ENCODE data around the gene CETP.

DNA sequence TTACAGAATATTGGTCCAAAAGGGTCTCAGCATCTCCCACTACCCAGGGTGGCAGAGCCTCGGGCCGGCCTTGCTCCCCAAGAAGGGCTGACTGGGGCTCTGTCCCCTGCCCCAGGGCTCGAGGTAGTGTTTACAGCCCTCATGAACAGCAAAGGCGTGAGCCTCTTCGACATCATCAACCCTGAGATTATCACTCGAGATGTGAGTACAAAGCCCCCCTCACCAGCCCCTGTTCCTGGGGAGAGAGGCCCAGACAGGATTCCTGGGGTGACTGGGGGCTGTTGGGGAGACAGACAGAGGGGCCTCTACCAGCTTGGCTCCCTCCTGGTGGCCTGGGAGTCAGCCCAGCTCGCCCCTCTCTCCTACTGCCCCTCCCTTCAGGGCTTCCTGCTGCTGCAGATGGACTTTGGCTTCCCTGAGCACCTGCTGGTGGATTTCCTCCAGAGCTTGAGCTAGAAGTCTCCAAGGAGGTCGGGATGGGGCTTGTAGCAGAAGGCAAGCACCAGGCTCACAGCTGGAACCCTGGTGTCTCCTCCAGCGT is 21.5 kb downstream of the CETP start:
- TF ChIP-seq, protein P1, sequence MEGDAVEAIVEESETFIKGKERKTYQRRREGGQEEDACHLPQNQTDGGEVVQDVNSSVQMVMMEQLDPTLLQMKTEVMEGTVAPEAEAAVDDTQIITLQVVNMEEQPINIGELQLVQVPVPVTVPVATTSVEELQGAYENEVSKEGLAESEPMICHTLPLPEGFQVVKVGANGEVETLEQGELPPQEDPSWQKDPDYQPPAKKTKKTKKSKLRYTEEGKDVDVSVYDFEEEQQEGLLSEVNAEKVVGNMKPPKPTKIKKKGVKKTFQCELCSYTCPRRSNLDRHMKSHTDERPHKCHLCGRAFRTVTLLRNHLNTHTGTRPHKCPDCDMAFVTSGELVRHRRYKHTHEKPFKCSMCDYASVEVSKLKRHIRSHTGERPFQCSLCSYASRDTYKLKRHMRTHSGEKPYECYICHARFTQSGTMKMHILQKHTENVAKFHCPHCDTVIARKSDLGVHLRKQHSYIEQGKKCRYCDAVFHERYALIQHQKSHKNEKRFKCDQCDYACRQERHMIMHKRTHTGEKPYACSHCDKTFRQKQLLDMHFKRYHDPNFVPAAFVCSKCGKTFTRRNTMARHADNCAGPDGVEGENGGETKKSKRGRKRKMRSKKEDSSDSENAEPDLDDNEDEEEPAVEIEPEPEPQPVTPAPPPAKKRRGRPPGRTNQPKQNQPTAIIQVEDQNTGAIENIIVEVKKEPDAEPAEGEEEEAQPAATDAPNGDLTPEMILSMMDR (IDR thresholded peaks at IDR 0.05), result no peak
- TF ChIP-seq POLR2A (IDR thresholded peaks at IDR 0.05; ENCODE audit: low read depth) (no peak), POLR2AphosphoS5 (IDR thresholded peaks at IDR 0.05) (no peak), EP300 (IDR thresholded peaks at IDR 0.05) (no peak)
